Fibroblast of the aortic adventitia (primary cell): Measurements from ENCODE around the gene NRXN2. TPM values are rescaled to one million over a fixed set of nuclear protein-coding genes. Genes with fewer than 3 reads are reported as not detected.
"Not testable (repeated sequence)": the region's sequence is repeated elsewhere in the genome, so short reads cannot be mapped to it uniquely, and the experiment has no call there.

Experiments used
- DNase-seq: peaks from one replicate; pipeline ENCODE4 v3.0.0-alpha.2; 2010; ENCODE audit warnings: low read depth
- H3K4me3 ChIP-seq: 2 replicates; pipeline ENCODE4 v1.5.1; 2011; ENCODE audit warnings: low read depth, mild to moderate bottlenecking, control low read depth, low read length, moderate library complexity
- total RNA-seq: library from RNA; depleted of rRNA; stranded (reverse); fragments of >200 nt; gene quantifications from 2 replicates; pipeline ENCODE4 v1.2.3, GENCODE V29; 2012; ENCODE audit warnings: low replicate concordance
- TF ChIP-seq, protein P1 (sequence below): IDR thresholded peaks from 2 replicates; pipeline ENCODE4 v1.5.1; 2011; ENCODE audit warnings: mild to moderate bottlenecking, low read length, control low read depth, inconsistent platforms; ENCODE audit not compliant: insufficient read depth

NRXN2 gene
- total RNA-seq, 1 donor = 3.3 TPM

DNA sequence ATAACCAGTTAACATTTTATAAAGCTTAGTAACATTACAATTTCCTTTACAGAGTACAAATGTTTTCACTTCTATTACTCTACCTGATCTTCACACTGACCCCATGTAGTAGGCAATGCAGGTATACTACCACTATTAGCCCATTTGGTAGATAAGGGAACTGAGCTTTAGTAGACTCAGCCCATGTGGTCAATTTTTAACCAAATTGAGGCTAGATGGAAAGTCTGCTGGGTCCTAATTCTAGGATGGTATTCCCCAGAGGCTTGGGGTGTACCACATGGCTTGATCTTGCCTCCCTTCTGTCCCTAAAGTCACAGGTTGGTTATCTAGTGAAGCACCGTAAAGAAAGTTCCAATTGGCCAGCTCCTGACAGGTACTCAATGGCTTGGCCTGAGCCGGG, 48.2 kb downstream of the NRXN2 start:
- TF ChIP-seq, protein P1, sequence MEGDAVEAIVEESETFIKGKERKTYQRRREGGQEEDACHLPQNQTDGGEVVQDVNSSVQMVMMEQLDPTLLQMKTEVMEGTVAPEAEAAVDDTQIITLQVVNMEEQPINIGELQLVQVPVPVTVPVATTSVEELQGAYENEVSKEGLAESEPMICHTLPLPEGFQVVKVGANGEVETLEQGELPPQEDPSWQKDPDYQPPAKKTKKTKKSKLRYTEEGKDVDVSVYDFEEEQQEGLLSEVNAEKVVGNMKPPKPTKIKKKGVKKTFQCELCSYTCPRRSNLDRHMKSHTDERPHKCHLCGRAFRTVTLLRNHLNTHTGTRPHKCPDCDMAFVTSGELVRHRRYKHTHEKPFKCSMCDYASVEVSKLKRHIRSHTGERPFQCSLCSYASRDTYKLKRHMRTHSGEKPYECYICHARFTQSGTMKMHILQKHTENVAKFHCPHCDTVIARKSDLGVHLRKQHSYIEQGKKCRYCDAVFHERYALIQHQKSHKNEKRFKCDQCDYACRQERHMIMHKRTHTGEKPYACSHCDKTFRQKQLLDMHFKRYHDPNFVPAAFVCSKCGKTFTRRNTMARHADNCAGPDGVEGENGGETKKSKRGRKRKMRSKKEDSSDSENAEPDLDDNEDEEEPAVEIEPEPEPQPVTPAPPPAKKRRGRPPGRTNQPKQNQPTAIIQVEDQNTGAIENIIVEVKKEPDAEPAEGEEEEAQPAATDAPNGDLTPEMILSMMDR = no peak
- no peak for DNase-seq
- H3K4me3 ChIP-seq = no peak overlapping the region

DNA sequence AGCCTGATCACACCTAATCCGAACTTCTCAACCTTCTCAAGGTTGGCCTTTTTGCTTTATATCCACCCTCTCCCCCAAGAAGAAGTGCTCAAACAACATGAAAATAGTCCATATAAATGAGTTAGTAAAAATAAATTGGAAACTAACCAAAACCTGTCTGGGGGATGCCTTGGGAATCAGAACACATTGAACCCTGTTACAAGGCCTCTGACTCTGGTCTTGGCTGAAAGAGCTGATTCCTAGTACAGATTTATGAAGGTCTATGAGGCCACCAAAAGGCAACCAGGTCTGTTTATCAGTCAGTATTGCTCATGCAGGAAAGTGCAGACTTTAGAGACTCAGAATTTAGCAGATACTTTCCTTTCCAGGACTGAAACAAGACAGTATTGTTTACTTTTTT, 49.7 kb downstream of the NRXN2 start:
- no peak overlapping the region for H3K4me3 ChIP-seq
- TF ChIP-seq, protein P1 = no peak
- no peak for DNase-seq

DNA sequence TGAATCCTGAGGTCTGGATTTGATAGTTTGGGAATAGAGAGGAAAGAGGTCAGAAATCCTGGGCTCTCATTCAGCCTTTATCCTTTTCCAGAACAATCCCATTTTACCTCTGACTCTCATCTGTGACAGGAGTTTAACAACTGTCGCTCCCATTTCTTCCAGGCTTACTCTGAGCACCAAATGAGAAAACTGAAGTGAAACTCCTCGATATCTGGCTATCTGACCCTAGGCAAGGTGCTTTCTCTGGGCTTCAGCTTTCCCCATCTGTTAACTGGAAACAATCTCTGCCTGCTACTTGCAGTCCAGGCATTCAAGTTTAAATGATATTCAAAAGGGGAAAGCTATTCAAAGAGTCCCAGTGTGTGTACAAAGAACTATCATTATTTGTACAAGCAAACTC, 50.1 kb downstream of the NRXN2 start:
- DNase-seq = no peak
- TF ChIP-seq, protein P1 = no peak
- H3K4me3 ChIP-seq = no peak overlapping the region

DNA sequence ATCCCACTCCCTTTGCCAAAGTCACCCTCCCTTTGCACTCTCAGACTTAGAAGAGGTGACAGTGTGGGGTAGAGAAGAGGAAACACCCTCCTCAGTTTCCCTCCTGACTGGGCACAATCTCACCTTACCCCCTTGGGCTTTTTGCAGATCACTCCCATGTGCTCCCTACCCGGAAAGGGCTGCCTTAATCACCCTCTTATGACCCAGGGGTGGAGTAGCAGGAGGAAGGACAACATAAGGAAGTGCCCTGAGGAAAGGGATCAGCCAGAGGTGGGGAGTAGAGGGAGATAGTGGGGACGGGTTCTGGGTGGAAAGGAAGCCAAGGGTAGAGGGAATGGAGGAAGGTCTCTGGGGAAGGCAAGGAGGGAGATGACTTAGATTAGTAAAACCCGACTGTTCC, 52.0 kb downstream of the NRXN2 start:
- DNase-seq = no peak
- H3K4me3 ChIP-seq = no peak overlapping the region
- TF ChIP-seq, protein P1 = no peak

DNA sequence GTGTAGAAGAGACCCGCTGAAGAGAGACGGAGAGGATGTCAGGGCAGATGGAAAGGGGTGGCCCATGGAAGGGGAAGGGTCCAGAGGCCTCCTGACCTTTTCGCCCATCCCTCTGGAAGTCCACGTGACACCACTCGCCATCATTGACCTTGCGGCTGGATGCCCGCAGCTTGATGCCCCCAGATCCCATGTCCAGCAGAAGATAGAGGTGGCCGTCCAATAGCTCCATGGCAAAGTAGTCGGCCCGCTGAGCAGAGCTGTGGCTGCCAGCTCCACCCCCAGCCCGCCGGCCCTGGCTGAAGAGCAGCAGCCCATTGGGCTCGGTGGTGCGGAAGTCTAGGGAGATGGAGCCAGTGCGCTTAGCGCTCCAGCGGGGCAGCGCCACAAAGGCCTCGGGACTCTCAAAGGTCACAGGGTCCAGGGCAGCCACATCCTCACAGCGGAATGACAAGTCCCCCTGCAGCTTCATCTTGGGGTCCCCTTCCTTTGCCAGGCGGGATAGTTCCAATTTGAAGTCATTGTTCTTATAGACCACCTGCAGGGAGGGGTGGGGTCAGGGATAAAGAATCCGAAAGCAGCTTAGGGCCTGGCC, 55.7 kb downstream of the NRXN2 start:
- H3K4me3 ChIP-seq = no peak overlapping the region
- DNase-seq = no peak
- TF ChIP-seq, protein P1 = no peak

DNA sequence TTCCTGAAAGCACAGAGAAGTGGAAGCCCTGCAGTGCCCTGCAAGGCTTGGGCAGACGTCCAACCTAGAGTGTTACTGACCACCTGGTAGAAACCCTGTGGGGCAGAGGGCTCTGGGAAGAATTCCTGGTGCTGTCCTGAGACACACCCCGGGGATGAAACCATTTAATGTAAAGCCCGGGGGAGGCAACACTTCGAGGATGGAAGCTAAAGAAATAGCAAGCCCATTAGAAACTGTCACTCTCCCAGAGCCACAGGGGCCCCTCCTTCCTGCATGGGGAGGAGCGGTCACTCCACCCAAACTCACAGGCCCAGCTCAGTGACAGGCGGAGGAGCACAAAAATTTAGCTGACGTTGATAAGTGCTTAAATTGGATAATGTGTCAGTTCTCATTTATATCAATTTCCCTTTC, 57.6 kb downstream of the NRXN2 start:
- TF ChIP-seq, protein P1 = no peak
- H3K4me3 ChIP-seq = no peak overlapping the region
- no peak for DNase-seq

DNA sequence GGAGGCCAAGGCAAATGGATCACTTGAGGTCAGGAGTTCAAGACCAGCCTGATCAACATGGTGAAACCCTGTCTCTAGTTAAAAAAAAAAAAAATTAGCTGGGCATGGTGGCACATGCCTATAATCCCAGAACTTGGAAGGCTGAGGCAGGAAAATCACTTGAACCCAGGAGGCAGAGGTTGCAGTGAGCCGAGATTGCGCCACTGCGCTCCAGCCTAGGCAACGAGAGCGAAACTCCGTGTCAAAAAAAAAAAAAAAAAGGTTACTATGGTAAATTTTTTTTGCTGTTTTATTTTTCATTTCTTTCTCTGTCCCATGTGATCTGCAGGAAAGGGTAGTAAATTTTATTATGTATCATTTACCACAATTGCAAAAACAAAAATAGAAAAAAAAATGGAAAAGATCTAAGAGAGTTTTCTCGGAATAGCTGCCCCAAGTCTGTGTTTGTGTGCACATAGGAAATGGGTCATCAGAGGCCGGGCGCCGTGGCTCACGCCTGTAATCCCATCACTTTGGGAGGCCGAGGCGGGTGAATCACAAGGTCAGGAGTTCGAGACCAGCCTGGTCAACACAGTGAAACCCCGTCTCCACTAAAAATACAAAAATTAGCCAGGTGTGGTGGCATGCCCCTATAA, 58.6 kb downstream of the NRXN2 start:
- H3K4me3 ChIP-seq, DNase-seq: not testable (repeated sequence)
